GM18505 (cell line): Measurements from ENCODE around the gene SUV39H2.
"Not testable (repeated sequence)": the region's sequence is repeated elsewhere in the genome, so short reads cannot be mapped to it uniquely, and the experiment has no call there.

Source experiments
- ATAC-seq: cut with Tn5 transposase; IDR thresholded peaks from one replicate; pipeline ENCODE4 v1.9.1; 2021; ENCODE audit not compliant: unreplicated experiment
- POLR2A ChIP-seq: IDR thresholded peaks from 4 replicates; pipeline ENCODE4 v1.6.1; 2011; ENCODE audit warnings: borderline replicate concordance; ENCODE audit not compliant: insufficient read depth, insufficient read length; ENCODE audit errors: extremely low read depth

The SUV39H2 gene

GRCh38 chr10:14930610-14931009 is 51.9 kb downstream of the SUV39H2 start:
- no peak for ATAC-seq
- TF ChIP-seq POLR2A = no peak

GRCh38 chr10:14936584-14936983 is 57.9 kb downstream of the SUV39H2 start:
- no peak for ATAC-seq

GRCh38 chr10:14938971-14939370 is 60.3 kb downstream of the SUV39H2 start:
- not testable (repeated sequence) for ATAC-seq

More at GRCh38 chr10:14936584-14936983, 57.9 kb downstream of the SUV39H2 start:
- no peak for TF ChIP-seq POLR2A

GRCh38 chr10:14942147-14942949 is 63.7 kb downstream of the SUV39H2 start:
- peak; percentile 87 for ATAC-seq

- ATAC-seq = not testable (repeated sequence)
Measured at GRCh38 chr10:14942950-14943338, 64.3 kb downstream of the SUV39H2 start.

GRCh38 chr10:14945108-14945507 is 66.4 kb downstream of the SUV39H2 start:
- no peak for TF ChIP-seq POLR2A
- no peak for ATAC-seq

GRCh38 chr10:14947268-14947667 is 68.6 kb downstream of the SUV39H2 start:
- TF ChIP-seq POLR2A = no peak
- no peak for ATAC-seq

GRCh38 chr10:14949291-14949690 is 70.6 kb downstream of the SUV39H2 start:
- no peak for ATAC-seq
- no peak for TF ChIP-seq POLR2A

GRCh38 chr10:14952851-14953423 is 74.3 kb downstream of the SUV39H2 start:
- no peak for ATAC-seq
- TF ChIP-seq POLR2A = no peak

GRCh38 chr10:14953424-14954000 is 74.8 kb downstream of the SUV39H2 start:
- peak; percentile 29 for ATAC-seq
- TF ChIP-seq POLR2A = peak; percentile 20
